ENCODE results near the gene CPNE7.

Gene CPNE7

GRCh38 chr16:89645122-89645521 lies 69.6 kb downstream of the CPNE7 start:
- H3K9me2 ChIP-seq (replicated peaks; ENCODE audit: insufficient read depth, low read length), result no peaks in the 10 kb centered on the region

GRCh38 chr16:89646270-89646669 lies 70.7 kb downstream of the CPNE7 start:
- no peak for TF ChIP-seq CTCF (IDR thresholded peaks at IDR 0.05; ENCODE audit: insufficient read depth, low read length, poor library complexity, severe bottlenecking)
- TF ChIP-seq EZH2phosphoT487 (conservative IDR thresholded peaks at IDR 0.05; ENCODE audit: low read length), result no peak
- H3K4me3 ChIP-seq (ENCODE audit: insufficient read depth, low read length, poor library complexity, severe bottlenecking), result no peak overlapping the region
- no peaks in the 10 kb centered on the region for H3K9me2 ChIP-seq (replicated peaks; ENCODE audit: insufficient read depth, low read length)
- H3K79me2 ChIP-seq (ENCODE audit: insufficient read depth, low read length), result no peaks in the 10 kb centered on the region
- H3F3A ChIP-seq (ENCODE audit: insufficient read depth), result no peaks in the 10 kb centered on the region
- H3K27ac ChIP-seq (ENCODE audit: low read depth, low read length), result no peak overlapping the region
- no peak overlapping the region for H3K4me2 ChIP-seq (ENCODE audit: low read depth, low read length, poor library complexity, severe bottlenecking)
- H4K20me1 ChIP-seq (ENCODE audit: low read depth, low read length), result no peaks in the 10 kb centered on the region
- H2AFZ ChIP-seq (ENCODE audit: low read depth, low read length, severe bottlenecking), result no peak overlapping the region
- no peaks in the 10 kb centered on the region for H3K9me3 ChIP-seq (ENCODE audit: insufficient read depth, low read length)
- no peaks in the 10 kb centered on the region for H3K36me3 ChIP-seq (ENCODE audit: low read length)
- H3K9ac ChIP-seq (ENCODE audit: low read length), result no peak overlapping the region
- no peaks in the 10 kb centered on the region for H3K27me3 ChIP-seq (ENCODE audit: low read length)

More at GRCh38 chr16:89645122-89645521, 69.6 kb downstream of the CPNE7 start:
- Histone ChIP-seq H4K20me1 (ENCODE audit: low read depth, low read length) (no peaks in the 10 kb centered on the region), H3K36me3 (ENCODE audit: low read length) (no peaks in the 10 kb centered on the region), H3F3A (ENCODE audit: insufficient read depth) (no peaks in the 10 kb centered on the region), H3K27me3 (ENCODE audit: low read length) (no peaks in the 10 kb centered on the region), H3K27ac (ENCODE audit: low read depth, low read length) (no peak overlapping the region), H2AFZ (ENCODE audit: low read depth, low read length, severe bottlenecking) (no peak overlapping the region), H3K4me3 (ENCODE audit: insufficient read depth, low read length, poor library complexity, severe bottlenecking) (no peak overlapping the region), H3K4me2 (ENCODE audit: low read depth, low read length, poor library complexity, severe bottlenecking) (no peak overlapping the region), H3K79me2 (ENCODE audit: insufficient read depth, low read length) (no peaks in the 10 kb centered on the region), H3K9me3 (ENCODE audit: insufficient read depth, low read length) (no peaks in the 10 kb centered on the region), H3K9ac (ENCODE audit: low read length) (no peak overlapping the region)
- no peak for TF ChIP-seq EZH2phosphoT487 (conservative IDR thresholded peaks at IDR 0.05; ENCODE audit: low read length)
- no peak for TF ChIP-seq CTCF (IDR thresholded peaks at IDR 0.05; ENCODE audit: insufficient read depth, low read length, poor library complexity, severe bottlenecking)

Measured in SU-DHL-6 (cell line).